Fibroblast of villous mesenchyme (primary cell): Measurements from ENCODE around the gene SYNPO2. TPM values are rescaled to one million over a fixed set of nuclear protein-coding genes. Genes with fewer than 3 reads are reported as not detected.

Experiments used
- DNase-seq: peaks from one replicate; pipeline ENCODE4 v3.0.0-alpha.2; 2010; ENCODE audit warnings: low read depth
- H3K4me3 ChIP-seq: 2 replicates; pipeline ENCODE4 v1.5.1; 2011; ENCODE audit warnings: low read depth, mild to moderate bottlenecking, low read length
- total RNA-seq: library from RNA; depleted of rRNA; stranded (reverse); fragments of >200 nt; gene quantifications from 2 replicates; pipeline ENCODE4 v1.2.3, GENCODE V29; 2012
- TF ChIP-seq, protein P1 (sequence below): IDR thresholded peaks from 2 replicates; pipeline ENCODE4 v1.5.1; 2012; ENCODE audit warnings: low read depth, mild to moderate bottlenecking, low read length; ENCODE audit not compliant: insufficient read depth

The SYNPO2 gene
- total RNA-seq, 1 donor, result 194 TPM

DNA sequence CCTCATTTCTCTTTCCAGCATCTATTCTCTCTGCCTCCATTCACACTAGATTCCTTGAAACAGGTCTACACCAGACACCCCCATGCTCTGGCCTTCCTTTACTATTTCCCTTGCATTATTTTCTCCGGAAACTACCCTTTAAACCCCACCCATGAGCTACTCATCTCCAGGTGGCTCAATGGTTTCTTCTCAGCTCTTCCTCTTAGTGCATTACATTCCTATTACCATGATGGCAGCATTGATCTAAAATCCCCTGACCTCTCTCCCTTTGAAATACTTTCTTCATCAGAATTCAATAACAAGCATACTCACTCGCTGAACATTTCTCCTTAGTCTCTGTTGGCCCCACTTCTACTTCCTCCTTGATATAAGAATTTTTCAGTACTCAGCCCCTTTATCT, 94.6 kb downstream of the SYNPO2 start:
- no peak for DNase-seq
- no peak overlapping the region for H3K4me3 ChIP-seq
- TF ChIP-seq, protein P1, sequence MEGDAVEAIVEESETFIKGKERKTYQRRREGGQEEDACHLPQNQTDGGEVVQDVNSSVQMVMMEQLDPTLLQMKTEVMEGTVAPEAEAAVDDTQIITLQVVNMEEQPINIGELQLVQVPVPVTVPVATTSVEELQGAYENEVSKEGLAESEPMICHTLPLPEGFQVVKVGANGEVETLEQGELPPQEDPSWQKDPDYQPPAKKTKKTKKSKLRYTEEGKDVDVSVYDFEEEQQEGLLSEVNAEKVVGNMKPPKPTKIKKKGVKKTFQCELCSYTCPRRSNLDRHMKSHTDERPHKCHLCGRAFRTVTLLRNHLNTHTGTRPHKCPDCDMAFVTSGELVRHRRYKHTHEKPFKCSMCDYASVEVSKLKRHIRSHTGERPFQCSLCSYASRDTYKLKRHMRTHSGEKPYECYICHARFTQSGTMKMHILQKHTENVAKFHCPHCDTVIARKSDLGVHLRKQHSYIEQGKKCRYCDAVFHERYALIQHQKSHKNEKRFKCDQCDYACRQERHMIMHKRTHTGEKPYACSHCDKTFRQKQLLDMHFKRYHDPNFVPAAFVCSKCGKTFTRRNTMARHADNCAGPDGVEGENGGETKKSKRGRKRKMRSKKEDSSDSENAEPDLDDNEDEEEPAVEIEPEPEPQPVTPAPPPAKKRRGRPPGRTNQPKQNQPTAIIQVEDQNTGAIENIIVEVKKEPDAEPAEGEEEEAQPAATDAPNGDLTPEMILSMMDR, result no peak

DNA sequence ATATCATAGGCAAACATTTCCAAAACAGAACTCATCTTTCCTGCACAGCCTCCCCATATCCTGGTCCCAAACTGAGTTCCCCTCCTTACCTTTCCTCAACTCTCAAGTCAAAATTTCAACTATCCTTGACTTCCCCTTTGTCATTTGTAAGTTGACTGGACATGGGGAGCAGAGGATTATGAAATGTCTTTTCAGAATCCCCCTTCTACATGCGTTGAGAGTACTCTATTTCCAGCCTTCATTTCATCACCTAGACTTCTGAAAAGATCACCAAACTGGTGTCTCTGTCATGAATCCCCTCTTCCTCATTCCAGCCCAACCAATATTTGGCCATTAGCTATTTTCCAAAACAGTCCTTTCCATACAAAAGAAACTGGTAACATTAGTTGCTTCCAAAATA, 95.2 kb downstream of the SYNPO2 start:
- DNase-seq, result no peak
- TF ChIP-seq, protein P1, result no peak
- H3K4me3 ChIP-seq, result no peak overlapping the region

DNA sequence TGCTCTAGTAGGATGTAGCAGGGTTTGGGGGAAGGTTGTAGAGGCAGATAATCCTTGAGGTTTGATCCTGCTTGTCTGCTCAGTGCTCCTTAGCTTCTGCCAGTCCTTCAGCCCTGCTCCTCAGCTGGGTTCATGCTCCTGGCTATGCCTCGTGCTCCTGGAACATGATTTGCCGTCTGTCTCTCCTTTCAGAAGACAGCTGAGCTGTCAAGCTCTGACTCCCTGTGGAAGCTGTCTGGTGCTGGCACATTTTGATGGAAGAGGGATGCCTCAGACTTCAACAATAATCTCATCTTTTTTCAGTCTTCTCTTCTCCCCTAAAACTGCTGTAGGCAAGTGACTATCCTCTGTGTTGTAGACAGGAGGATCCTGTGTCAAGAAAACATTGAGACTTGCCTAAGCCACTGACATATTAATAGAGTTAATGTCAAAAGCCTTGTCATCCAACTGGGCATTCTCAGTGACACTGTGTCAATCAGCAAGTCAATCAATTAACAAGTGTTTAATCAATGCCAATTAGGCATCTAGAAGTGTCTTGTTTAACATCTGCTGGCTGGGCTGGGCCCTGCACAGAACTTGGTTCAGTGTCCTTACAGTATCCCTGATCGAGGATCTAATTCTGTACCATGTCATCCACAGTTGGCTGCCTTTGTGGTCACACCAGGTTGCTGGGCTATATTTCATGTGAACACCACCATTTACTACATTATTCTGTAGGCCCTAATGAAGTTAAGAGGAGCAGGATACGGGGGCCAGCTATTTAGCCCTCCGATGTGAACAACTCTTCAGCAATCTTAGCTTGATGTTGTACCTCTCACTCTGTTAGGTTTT, 96.7 kb downstream of the SYNPO2 start:
- TF ChIP-seq, protein P1, result no peak
- no peak for DNase-seq
- H3K4me3 ChIP-seq, result no peak overlapping the region

DNA sequence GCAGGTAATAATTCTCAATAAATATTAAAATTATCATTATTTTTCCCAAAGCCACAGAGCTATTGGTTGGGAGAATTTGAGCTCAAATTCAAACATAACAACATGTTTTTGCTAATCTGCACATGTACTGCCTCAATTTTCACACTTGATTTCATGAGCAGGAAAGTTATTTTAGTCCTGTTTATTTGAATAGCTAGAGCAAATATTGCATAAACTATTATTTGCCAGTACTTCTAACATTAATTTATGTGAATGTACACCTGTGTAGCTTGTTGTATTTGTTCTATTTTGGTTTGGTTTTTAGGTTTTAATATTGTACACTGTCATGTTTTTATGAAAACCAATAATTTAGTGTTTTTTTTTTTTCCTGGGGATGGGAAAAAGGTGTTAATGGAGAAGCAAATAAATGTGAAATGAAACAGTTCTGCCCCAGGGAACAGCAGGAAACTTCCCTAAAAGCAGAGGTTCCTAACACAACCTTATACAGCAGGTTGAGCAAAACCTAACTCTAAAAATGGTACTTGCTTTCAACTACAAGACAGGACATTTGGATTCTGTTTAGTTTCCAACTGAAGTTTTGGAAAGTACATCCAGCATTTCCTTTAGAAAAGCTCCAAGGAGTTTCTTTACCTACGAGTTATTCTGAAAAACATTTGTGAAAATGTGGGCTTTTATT, 99.4 kb downstream of the SYNPO2 start:
- TF ChIP-seq, protein P1, result no peak
- no peak overlapping the region for H3K4me3 ChIP-seq
- DNase-seq, result no peak

DNA sequence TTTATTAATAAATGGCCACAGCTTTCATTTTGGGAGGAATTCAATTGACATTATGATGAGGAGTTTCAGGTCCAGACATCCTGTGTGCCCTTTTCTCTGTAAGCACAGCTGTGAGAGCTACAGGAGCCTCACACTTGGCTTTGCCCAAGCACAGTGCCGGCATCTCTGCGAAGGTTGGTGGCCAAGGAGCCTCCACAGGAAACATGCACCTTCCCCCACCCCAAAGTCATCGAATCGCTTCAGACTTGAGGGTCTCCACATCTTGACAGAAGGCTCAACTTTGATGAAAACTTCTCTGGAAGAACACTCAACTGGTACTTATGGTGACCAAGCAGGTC, 100.0 kb downstream of the SYNPO2 start:
- H3K4me3 ChIP-seq, result no peak overlapping the region
- DNase-seq, result no peak
- TF ChIP-seq, protein P1, result no peak

DNA sequence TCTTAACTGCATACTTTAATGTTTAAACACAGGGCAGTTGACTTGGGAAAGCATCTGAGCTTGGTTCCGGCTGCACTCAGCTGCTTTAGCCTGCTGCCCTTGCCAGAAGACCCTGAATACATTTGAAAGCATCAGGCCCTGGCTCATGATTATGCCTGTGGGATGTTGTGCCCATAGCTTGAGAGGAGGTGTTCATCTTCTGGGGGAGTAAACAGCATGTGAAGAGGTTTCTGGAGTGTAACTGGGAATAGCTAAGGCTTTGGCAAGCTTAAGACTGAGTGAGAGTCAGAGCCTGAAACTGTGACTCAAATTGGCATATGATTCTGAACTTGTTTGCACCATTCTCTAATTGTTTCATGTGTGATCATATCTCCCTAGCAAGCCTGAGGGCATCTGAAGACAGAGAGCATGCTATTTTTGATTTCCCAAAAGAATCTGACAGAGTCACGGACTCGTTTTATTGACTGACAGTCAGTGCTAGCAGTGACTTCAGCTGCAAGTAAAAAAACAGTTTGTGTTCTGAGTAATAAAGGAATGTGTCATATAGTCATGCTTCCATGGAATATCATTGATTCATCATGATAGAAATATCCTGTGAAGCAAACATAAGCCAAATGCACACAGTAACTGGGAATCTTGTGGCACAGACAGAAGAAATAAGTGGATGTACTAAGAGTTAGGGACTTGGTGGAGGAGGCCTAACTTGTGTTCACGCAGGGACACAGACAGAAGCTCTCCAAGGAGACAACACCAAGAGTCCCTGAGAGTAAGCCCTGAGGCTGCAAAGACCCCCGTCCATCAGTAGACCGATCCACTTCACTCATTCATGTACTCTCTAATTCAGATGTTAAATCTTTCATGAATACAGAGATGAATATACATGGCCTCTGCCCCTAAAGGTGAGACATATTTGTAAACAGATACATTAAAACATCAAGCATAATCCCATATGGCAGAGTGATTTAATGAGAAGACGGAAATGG, 100.7 kb downstream of the SYNPO2 start:
- DNase-seq, result peak; percentile 66
- H3K4me3 ChIP-seq, result no peak overlapping the region
- TF ChIP-seq, protein P1, result no peak
